ENCODE measurements around the gene HSD3B7.

Gene HSD3B7

DNA sequence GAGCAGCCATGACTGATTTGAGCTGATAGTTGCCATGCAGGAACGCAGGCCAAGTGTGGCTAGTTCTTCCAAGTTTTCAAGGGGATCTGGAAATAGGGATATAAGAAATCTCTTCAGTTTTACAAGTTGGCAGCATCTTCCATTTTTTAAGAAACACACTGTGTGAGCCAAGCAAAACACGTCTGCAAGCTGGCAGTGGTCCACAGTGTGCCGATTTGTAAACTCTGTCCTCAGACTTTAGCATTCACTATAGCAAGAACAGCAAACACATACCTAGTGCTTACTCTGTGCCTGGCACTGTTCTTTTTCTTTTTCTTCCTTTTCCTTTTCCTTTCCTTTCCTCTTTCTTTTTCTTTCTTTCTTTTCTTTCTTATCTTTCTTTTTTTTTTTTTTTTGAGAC is 33.3 kb upstream of the HSD3B7 start:
- TF ChIP-seq, protein P1, sequence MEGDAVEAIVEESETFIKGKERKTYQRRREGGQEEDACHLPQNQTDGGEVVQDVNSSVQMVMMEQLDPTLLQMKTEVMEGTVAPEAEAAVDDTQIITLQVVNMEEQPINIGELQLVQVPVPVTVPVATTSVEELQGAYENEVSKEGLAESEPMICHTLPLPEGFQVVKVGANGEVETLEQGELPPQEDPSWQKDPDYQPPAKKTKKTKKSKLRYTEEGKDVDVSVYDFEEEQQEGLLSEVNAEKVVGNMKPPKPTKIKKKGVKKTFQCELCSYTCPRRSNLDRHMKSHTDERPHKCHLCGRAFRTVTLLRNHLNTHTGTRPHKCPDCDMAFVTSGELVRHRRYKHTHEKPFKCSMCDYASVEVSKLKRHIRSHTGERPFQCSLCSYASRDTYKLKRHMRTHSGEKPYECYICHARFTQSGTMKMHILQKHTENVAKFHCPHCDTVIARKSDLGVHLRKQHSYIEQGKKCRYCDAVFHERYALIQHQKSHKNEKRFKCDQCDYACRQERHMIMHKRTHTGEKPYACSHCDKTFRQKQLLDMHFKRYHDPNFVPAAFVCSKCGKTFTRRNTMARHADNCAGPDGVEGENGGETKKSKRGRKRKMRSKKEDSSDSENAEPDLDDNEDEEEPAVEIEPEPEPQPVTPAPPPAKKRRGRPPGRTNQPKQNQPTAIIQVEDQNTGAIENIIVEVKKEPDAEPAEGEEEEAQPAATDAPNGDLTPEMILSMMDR (conservative IDR thresholded peaks at IDR 0.05; ENCODE audit: low read depth, low read length): no peak
- no peak for DNase-seq (ENCODE audit: low read depth)
- no peak overlapping the region for H3K4me3 ChIP-seq (ENCODE audit: low read length)

DNA sequence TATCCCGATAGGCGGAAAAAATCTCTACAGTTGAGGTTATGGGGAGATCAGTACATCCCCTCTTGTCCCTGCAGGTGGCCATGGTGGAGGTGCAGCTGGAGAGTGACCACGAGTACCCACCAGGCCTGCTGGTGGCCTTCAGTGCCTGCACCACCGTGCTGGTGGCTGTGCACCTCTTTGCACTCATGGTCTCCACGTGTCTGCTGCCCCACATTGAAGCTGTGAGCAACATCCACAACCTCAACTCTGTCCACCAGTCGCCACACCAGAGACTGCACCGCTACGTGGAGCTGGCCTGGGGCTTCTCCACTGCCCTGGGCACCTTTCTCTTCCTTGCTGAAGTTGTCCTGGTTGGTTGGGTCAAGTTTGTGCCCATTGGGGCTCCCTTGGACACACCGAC is 31.9 kb upstream of the HSD3B7 start:
- DNase-seq (ENCODE audit: low read depth): no peak
- no peak overlapping the region for H3K4me3 ChIP-seq (ENCODE audit: low read length)
- TF ChIP-seq, protein P1 (conservative IDR thresholded peaks at IDR 0.05; ENCODE audit: low read depth, low read length): no peak

DNA sequence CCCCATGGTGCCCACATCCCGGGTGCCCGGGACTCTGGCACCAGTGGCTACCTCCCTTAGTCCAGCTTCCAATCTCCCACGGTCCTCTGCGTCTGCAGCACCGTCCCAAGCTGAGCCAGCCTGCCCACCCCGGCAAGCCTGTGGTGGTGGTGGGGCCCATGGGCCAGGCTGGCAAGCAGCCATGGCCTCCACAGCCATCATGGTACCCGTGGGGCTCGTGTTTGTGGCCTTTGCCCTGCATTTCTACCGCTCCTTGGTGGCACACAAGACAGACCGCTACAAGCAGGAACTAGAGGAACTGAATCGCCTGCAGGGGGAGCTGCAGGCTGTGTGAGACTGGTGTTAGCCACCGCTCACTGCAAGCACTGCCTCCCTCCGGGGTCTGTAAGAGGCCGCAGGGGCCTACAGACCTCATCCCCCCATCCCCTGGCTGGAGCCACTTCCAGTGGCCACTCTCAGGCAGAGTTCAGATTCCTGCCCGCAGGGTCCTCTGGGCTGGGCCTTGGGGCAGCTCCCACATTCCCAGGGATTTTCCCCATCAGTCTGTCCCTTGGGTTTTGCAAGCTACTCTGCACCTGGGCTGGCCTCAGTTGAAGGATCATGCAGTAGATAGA is 31.4 kb upstream of the HSD3B7 start:
- TF ChIP-seq, protein P1 (conservative IDR thresholded peaks at IDR 0.05; ENCODE audit: low read depth, low read length): peak; percentile 86
- peak; percentile 32 for DNase-seq (ENCODE audit: low read depth)
- H3K4me3 ChIP-seq (ENCODE audit: low read length): no peak overlapping the region

DNA sequence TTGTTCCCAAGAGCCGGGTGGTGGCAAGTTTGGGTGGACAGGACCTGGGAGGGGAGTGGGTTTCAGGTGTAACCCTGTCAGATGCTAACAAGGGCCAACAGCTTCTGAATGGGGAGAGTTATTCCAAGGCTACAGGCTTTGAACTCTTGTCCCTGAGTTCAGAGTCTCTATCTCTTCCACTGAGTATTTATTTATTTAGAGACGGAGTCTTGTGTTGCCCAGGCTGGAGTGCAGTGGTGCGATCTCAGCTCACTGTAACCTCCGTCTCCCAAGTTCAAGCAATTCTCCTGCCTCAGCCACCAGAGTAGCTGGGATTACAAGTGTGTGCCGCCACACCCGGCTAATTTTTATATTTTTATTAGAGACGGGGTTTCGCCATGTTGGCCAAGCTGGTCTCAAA is 30.0 kb upstream of the HSD3B7 start:
- TF ChIP-seq, protein P1 (conservative IDR thresholded peaks at IDR 0.05; ENCODE audit: low read depth, low read length): no peak
- DNase-seq (ENCODE audit: low read depth): no peak
- no peak overlapping the region for H3K4me3 ChIP-seq (ENCODE audit: low read length)

DNA sequence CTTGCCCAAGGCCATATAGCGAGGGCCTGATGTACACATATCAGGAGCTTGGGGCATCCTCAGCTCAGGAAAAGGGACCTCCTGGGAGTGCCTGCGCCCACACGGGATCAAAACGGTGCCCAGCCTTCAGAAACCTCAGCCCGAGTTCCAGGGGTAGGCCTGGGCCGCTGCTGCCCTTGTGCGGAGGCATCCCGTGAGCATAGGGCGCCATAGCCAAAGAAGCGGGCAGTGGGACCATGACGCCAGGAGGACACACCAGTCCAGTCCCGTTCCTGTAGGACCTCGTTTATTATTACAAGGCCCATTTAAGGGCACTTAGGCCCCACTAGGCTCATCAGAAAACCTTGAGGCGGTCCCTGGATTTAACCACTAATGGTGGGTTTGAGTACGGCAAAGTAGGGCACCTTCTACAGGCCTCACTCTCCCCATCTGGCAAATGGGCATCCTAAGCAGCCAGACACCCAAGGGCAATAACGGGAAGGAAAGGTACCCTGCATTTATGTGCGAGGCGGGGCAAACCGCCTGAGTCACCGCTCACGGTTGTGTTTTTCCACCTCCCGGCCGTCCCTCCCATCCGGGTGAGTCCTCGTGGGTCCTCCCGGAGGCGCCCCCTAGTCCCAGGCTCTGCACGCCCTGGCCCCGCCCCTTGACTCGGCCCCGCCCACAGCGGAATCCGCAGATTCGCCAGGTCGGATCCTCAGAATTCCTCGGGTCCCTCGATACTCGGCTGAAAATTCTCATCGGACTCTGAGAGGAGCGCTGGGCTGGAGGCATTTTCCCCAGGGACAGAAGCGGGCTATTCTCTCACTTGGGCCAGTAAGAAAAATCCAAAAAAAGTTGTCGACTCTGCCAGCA is 28.2 kb upstream of the HSD3B7 start:
- H3K4me3 ChIP-seq (ENCODE audit: low read length): peak overlapping the region; percentile 91
- TF ChIP-seq, protein P1 (conservative IDR thresholded peaks at IDR 0.05; ENCODE audit: low read depth, low read length): peak; percentile 38
- DNase-seq (ENCODE audit: low read depth): peak; percentile 58

DNA sequence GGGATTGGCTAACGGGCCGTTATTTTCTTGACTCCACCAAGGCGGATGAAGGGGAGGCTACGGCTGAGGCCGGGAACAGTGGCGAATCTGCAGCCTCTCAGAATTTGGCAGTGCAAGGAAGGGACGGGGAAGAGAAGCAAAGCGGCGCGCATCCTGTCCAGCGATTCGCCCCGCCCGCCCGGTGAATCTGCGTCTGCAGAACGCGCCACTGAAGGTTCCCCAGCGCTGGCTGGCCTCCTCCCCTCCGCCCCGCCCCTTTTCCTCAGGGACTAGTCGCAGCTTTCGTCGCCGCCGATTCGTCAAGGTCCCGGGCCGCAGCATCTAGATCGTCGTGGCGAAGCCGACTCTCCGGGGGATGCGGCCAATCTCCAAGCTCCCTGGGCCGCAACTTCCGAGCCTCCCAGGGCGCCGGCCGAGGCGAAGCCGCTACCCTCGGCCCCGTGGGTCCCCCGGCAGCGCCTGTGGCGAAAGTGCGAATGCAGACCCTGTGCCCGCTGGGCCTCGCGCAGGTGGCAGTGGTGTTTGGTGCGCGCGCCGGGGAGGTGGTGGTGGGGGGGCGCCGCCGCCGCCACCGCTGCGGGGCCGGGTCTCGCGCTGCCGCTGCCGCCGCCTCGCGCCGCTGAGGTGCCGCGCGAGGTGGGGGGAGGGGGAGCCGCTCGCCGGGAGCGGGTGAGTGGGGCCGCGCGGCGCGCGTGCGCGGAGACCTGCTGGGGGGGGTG is 27.4 kb upstream of the HSD3B7 start, which contains the start of gene SETD1A:
Gene SETD1A (plus strand): TSS at position 299 of the 719 bp plus-strand sequence. CDS start 978 bp downstream, outside the sequence.
- H3K4me3 ChIP-seq (ENCODE audit: low read length): peak within 1 kb of the TSS; percentile 91
- DNase-seq (ENCODE audit: low read depth): peak; percentile 84
- TF ChIP-seq, protein P1 (conservative IDR thresholded peaks at IDR 0.05; ENCODE audit: low read depth, low read length): no peak
